ENCODE measurements around the gene UBE2S.
"Not testable (repeated sequence)": the region's sequence is repeated elsewhere in the genome, so short reads cannot be mapped to it uniquely, and the experiment has no call there.

Gene UBE2S
- total RNA-seq = 19.1 to 132 (median 58.7) reads per million in 9 experiments

- not testable (repeated sequence) for H3K9me3 Mint-ChIP-seq; H3K27me3 Mint-ChIP-seq; ATAC-seq (replicated peaks); DNase-seq
- Mint-ChIP-seq H3K36me3 (ENCODE audit: insufficient read depth) (peaks cover 59% of the 10 kb centered on the region), H3K27ac (peak within 1 kb of the TSS; percentile 98 to 100), H3K4me3 (peak within 1 kb of the TSS; percentile 85 to 91), H3K4me1 (ENCODE audit: low read depth in 2 of 2) (peaks cover 20 to 25% of the 10 kb centered on the region in 2 donors)
Observed at GRCh38 chr19:55407550-55407799, at the start of gene UBE2S. UBE2S (minus strand) TSS chr19:55407788; CDS start chr19:55407589, 199 bp downstream.

GRCh38 chr19:55456347-55456746, 48.8 kb upstream of the UBE2S start:
- no peak for ATAC-seq (replicated peaks)
- Mint-ChIP-seq H3K27ac (no peak overlapping the region), H3K9me3 (no peaks in the 10 kb centered on the region), H3K36me3 (ENCODE audit: insufficient read depth) (peaks cover 11% of the 10 kb centered on the region), H3K27me3 (peaks cover 18 to 27% of the 10 kb centered on the region in 2 donors), H3K4me3 (no peak overlapping the region), H3K4me1 (ENCODE audit: low read depth in 2 of 2) (peaks cover 12 to 20% of the 10 kb centered on the region in 2 donors)
- DNase-seq = no peak

DNA sequence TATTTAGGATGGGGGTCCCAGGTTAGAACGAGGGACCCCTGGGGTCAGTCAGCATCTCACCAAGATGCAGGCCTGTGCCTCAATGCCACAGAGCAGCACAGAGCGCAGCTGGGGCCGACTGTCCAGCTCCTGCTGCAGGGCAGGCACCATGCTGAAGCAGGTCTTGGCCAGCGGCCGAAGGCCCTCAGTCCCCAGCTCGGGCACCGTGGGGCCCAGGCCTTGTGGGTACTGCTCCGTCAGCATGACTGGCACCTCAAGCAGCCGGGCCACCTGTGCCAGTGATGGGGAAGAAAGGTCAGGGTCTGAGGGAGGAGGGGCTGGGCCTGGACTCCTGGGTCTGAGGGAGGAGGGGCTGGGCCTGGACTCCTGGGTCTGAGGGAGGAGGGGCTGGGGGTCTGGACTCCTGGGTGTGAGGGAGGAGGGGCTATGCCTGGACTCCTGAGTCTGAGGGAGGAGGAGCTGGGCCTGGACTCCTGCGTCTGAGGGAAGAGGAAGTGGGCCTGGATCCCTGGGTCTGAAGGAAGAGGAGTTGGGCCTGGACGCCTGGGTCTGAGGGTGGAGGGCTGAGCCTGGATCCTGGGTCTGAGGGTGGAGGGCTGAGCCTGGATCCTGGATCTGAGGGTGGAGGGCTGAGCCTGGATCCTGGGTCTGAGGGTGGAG, 48.1 kb upstream of the UBE2S start:
- no peak for ATAC-seq (replicated peaks)
- Mint-ChIP-seq H3K4me1 (ENCODE audit: low read depth in 2 of 2) (peaks cover 9 to 16% of the 10 kb centered on the region in 2 donors), H3K27me3 (peaks cover 21 to 27% of the 10 kb centered on the region in 2 donors), H3K36me3 (ENCODE audit: insufficient read depth) (peaks cover 8% of the 10 kb centered on the region), H3K27ac (no peak overlapping the region), H3K9me3 (no peaks in the 10 kb centered on the region), H3K4me3 (no peak overlapping the region)
- DNase-seq = no peak

- ATAC-seq (replicated peaks) (no peak), DNase-seq (peak in 2 of 3 experiments; percentile 36 to 47)
- Mint-ChIP-seq H3K27ac (no peak overlapping the region), H3K4me1 (ENCODE audit: low read depth in 2 of 2) (peaks cover 5 to 17% of the 10 kb centered on the region in 2 donors), H3K4me3 (no peak overlapping the region), H3K36me3 (ENCODE audit: insufficient read depth) (peaks cover 4% of the 10 kb centered on the region), H3K9me3 (no peaks in the 10 kb centered on the region), H3K27me3 (peaks cover 26 to 27% of the 10 kb centered on the region in 2 donors)
Observed at GRCh38 chr19:55454787-55455243, 47.2 kb upstream of the UBE2S start.

DNA sequence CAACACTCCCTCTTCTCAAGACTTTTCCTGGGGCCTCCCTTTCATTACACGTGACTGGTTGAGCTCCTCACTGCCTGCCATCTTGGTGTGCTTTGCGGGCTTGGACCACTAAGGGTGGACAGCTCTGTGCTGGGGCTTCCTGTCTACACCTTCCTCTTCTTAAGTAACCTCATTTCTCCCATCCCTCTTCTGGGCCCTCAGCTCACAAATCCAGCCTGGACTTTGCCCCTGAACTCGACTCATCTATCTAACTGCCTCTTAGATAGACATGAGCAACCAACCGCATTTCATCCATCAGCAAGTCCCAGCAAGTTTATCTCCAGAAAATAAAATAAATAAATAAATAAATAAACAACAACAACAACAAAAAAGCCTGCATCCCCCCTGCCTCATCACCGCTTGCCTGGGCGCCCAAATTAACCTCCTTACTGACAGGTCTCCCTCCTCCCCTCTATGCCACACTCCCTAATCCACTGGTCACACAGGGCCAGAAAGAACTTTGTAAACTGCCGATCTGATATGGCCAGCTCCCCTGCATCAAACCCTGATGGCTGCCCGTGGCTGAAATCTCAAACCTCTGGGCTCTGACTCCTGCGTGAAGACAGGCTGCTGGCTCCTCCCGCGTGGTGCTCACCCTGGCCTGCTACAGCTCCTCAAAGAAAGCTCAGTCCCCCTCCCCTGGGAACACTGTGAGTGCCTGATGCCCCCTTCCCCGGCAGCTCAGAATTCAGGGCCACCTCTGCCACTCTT, 46.1 kb upstream of the UBE2S start:
- ATAC-seq (replicated peaks) (no peak), DNase-seq (no peak)
- Mint-ChIP-seq H3K9me3 (no peaks in the 10 kb centered on the region), H3K4me3 (peak overlapping the region; percentile 31 to 53), H3K36me3 (ENCODE audit: insufficient read depth) (peaks cover 4% of the 10 kb centered on the region), H3K27ac (peak overlapping the region in 1 of 2 donors; percentile 70), H3K27me3 (peaks cover 26 to 27% of the 10 kb centered on the region in 2 donors), H3K4me1 (ENCODE audit: low read depth in 2 of 2) (peaks cover 5 to 17% of the 10 kb centered on the region in 2 donors)

- no peaks in the 10 kb centered on the region for H3K9me3 Mint-ChIP-seq
- H3K27me3 Mint-ChIP-seq = peaks cover 26 to 27% of the 10 kb centered on the region in 2 donors
- ATAC-seq (replicated peaks) (peak; percentile 28), DNase-seq (no peak)
- peaks cover 5 to 17% of the 10 kb centered on the region in 2 donors for H3K4me1 Mint-ChIP-seq (ENCODE audit: low read depth in 2 of 2)
- H3K36me3 Mint-ChIP-seq (ENCODE audit: insufficient read depth) = peaks cover 4% of the 10 kb centered on the region
- no peak overlapping the region for H3K27ac Mint-ChIP-seq
- H3K4me3 Mint-ChIP-seq = peak overlapping the region in 1 of 2 donors; percentile 67
Observed at GRCh38 chr19:55452749-55453346, 45.3 kb upstream of the UBE2S start.

DNA sequence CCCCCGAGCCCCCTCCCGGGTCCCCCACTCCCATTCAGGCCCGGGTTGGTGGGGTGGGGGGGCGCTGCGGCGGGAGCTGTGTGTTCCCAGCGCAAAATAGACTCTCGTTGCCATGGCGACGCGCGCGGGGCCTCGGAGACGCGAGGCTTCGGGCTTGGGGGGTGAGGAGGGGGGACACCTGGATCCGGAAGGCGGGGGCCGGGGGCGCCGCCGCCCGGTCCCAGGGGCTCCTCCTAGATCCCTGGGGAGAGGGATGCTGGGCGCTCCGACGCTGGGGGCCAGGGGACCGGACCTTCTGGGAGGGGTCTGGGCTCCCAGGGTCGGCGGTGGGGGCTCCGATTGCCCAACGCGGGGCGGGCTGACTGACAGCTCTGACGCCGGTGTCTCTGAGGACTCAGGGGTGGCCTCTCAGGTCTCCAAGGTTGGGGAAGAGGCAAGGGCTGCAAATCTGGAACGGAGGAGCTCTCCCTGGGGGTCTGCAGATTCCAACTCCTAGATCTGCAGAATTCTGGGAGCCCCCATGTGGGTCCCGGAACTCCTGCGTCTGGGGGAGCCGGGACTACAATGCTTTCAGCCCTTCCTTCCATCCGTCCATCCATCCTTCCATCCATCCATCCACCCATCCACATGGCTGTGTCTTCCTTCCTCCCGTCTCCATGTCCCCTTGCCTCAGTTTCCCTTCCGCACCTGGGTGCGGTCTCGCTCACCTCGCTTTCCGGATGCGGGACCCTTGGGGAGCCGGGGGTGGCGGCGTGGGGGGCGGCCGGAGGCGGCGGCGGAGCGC, 44.6 kb upstream of the UBE2S start:
- ATAC-seq (replicated peaks) (peak; percentile 37), DNase-seq (peak in 1 of 3 experiments; percentile 27)
- peak overlapping the region; percentile 57 to 67 for H3K4me3 Mint-ChIP-seq
- peaks cover 4% of the 10 kb centered on the region for H3K36me3 Mint-ChIP-seq (ENCODE audit: insufficient read depth)
- peaks cover 26 to 27% of the 10 kb centered on the region in 2 donors for H3K27me3 Mint-ChIP-seq
- peak overlapping the region in 1 of 2 donors; percentile 64 for H3K27ac Mint-ChIP-seq
- peaks cover 5 to 17% of the 10 kb centered on the region in 2 donors for H3K4me1 Mint-ChIP-seq (ENCODE audit: low read depth in 2 of 2)
- no peaks in the 10 kb centered on the region for H3K9me3 Mint-ChIP-seq

DNA sequence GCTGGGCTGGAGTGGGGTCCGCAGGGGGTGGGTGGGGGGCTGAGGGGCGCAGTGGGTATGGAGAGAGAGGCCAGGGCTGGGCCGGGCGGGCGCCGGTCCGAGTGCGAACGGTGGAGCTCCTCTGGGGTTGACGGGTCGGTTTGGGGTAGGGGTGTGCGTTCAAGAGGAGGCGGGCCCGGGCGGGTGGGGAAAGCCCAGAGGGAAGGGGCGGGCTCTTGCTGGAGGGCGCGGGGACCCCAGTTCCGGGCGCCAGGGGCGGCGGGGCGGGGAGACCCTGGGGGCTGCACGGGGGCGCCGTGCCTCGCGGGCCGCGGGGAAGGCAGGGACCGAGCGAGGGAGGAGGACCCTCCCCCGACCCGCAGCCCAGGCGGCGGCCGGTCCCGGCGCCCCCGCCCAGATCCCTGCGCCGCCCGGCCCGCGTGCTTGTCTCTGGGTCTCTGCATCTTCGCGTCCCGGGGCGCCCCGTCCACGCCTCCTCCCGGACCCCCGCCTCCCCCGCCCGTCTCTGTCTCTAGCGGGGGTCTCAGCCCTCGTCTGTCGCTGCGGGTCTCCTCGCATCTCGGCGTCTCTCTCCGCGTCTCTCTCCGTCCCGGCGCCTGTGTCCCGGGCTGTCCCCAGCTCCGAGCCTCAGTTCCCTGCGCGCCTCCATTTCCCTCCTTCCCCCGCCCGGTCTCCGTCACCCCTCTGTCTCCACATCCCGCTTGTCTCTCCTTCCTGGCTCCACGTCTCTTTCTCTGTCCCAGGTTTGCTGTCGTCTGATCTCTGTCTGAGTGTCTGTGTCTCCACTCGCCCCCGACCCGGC, 43.8 kb upstream of the UBE2S start:
- Mint-ChIP-seq H3K4me3 (peak overlapping the region; percentile 60 to 67), H3K9me3 (no peaks in the 10 kb centered on the region), H3K4me1 (ENCODE audit: low read depth in 2 of 2) (peaks cover 5 to 17% of the 10 kb centered on the region in 2 donors), H3K27ac (peak overlapping the region in 1 of 2 donors; percentile 64), H3K27me3 (peaks cover 26 to 27% of the 10 kb centered on the region in 2 donors), H3K36me3 (ENCODE audit: insufficient read depth) (peaks cover 4% of the 10 kb centered on the region)
- ATAC-seq (replicated peaks) (peak; percentile 52), DNase-seq (no peak)

- no peaks in the 10 kb centered on the region for H3K9me3 Mint-ChIP-seq
- H3K27ac Mint-ChIP-seq = no peak overlapping the region
- ATAC-seq (replicated peaks) (no peak), DNase-seq (no peak)
- peaks cover 25 to 43% of the 10 kb centered on the region in 2 donors for H3K27me3 Mint-ChIP-seq
- peaks cover 5 to 17% of the 10 kb centered on the region in 2 donors for H3K4me1 Mint-ChIP-seq (ENCODE audit: low read depth in 2 of 2)
- peaks cover 4% of the 10 kb centered on the region for H3K36me3 Mint-ChIP-seq (ENCODE audit: insufficient read depth)
- H3K4me3 Mint-ChIP-seq = no peak overlapping the region
Observed at GRCh38 chr19:55449469-55449868, 41.9 kb upstream of the UBE2S start.

DNA sequence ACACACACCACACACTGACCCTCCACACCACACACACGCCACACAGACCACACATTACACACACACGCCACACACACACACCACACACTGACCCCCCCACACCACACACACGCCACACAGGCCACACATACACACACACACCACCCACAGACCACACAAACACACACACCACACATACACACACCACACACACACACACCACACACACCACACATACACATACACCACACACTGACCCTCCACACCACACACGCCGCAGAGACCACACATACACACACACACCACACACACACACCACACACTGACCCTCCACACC, 40.5 kb upstream of the UBE2S start:
- not testable (repeated sequence) for H3K4me3 Mint-ChIP-seq; ATAC-seq (replicated peaks); H3K27ac Mint-ChIP-seq; DNase-seq; H3K36me3 Mint-ChIP-seq (ENCODE audit: insufficient read depth); H3K9me3 Mint-ChIP-seq
- peaks cover 25 to 46% of the 10 kb centered on the region in 2 donors for H3K27me3 Mint-ChIP-seq
- peaks cover 4 to 13% of the 10 kb centered on the region in 2 donors for H3K4me1 Mint-ChIP-seq (ENCODE audit: low read depth in 2 of 2)

- peaks cover 4% of the 10 kb centered on the region for H3K36me3 Mint-ChIP-seq (ENCODE audit: insufficient read depth)
- no peaks in the 10 kb centered on the region for H3K9me3 Mint-ChIP-seq
- peaks cover 27 to 50% of the 10 kb centered on the region in 2 donors for H3K27me3 Mint-ChIP-seq
- DNase-seq = no peak
- H3K4me1 Mint-ChIP-seq (ENCODE audit: low read depth in 2 of 2) = peaks cover 6 to 10% of the 10 kb centered on the region in 2 donors
- H3K27ac Mint-ChIP-seq = no peak overlapping the region
- ATAC-seq (replicated peaks) = no peak
- no peak overlapping the region for H3K4me3 Mint-ChIP-seq
Observed at GRCh38 chr19:55447421-55448174, 40.0 kb upstream of the UBE2S start.

- Mint-ChIP-seq H3K27ac (no peak overlapping the region), H3K4me3 (no peak overlapping the region), H3K36me3 (ENCODE audit: insufficient read depth) (no peaks in the 10 kb centered on the region), H3K9me3 (no peaks in the 10 kb centered on the region), H3K4me1 (ENCODE audit: low read depth in 2 of 2) (peaks cover 12% of the 10 kb centered on the region in 2 donors), H3K27me3 (peaks cover 38 to 52% of the 10 kb centered on the region in 2 donors)
- ATAC-seq (replicated peaks) = no peak
- no peak for DNase-seq
Observed at GRCh38 chr19:55446060-55446459, 38.5 kb upstream of the UBE2S start.

Measured in effector memory CD8-positive, alpha-beta T cell (primary cell).